ENCODE results near the gene GUSB. TPM values are rescaled to one million over a fixed set of nuclear protein-coding genes. Genes with fewer than 3 reads are reported as not detected.

Gene GUSB
- total and polyA plus RNA-seq, 10 of the 15 experiments (the other 5 are each of a cell fraction or from before 2014, with no cell fraction given): 9.8 to 71.2 (median 45.4) TPM

GRCh38 chr7:66016131-66016461 lies 34.1 kb upstream of the GUSB start (continued):
- TF ChIP-seq, protein P1, sequence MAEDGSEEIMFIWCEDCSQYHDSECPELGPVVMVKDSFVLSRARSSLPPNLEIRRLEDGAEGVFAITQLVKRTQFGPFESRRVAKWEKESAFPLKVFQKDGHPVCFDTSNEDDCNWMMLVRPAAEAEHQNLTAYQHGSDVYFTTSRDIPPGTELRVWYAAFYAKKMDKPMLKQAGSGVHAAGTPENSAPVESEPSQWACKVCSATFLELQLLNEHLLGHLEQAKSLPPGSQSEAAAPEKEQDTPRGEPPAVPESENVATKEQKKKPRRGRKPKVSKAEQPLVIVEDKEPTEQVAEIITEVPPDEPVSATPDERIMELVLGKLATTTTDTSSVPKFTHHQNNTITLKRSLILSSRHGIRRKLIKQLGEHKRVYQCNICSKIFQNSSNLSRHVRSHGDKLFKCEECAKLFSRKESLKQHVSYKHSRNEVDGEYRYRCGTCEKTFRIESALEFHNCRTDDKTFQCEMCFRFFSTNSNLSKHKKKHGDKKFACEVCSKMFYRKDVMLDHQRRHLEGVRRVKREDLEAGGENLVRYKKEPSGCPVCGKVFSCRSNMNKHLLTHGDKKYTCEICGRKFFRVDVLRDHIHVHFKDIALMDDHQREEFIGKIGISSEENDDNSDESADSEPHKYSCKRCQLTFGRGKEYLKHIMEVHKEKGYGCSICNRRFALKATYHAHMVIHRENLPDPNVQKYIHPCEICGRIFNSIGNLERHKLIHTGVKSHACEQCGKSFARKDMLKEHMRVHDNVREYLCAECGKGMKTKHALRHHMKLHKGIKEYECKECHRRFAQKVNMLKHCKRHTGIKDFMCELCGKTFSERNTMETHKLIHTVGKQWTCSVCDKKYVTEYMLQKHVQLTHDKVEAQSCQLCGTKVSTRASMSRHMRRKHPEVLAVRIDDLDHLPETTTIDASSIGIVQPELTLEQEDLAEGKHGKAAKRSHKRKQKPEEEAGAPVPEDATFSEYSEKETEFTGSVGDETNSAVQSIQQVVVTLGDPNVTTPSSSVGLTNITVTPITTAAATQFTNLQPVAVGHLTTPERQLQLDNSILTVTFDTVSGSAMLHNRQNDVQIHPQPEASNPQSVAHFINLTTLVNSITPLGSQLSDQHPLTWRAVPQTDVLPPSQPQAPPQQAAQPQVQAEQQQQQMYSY (CRISPR knock-in tag; IDR thresholded peaks at IDR 0.05): no peak
- TF ChIP-seq SPI1 (IDR thresholded peaks at IDR 0.05; ENCODE audit: borderline replicate concordance, insufficient read depth, low read depth, low read length): no peak

DNA sequence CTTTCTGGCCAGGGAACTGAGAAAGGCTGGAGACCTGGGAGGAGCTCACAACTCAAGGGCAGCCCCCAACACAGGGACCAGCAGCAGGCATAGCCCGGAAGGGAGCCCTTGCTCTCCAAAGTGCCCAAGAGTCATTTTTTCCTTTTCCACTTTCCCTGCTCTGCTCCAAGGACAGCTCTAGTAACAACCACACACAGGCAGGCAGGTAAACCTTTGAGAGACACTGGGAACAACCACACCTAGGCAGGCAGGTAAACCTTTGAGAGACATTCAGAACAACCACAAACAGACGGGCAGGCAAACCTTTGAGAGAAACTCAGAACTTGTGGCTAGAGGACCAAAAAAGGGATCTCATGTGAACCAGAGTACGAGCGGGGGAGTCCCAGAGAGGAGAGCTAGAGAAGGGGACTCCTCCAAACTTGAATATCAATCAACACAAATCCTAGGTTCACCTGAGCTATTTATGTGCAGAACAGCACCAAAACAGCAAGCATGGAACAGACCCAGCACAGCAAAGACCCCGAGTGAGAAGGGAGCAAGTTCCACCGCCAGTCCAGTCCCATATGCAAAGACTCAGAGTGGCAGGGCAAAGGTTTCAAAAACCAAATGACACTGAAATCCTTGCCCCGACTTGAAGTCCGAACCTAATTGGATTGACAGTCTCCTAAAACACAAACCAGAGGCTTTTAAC lies 33.6 kb upstream of the GUSB start:
- no peak; the same call in 2 of the 3 replicates for ATAC-seq
- no peak for FAIRE-seq
- Histone ChIP-seq H3K27ac (ENCODE audit: control insufficient read depth, insufficient read depth) (no peak overlapping the region), H3K79me2 (ENCODE audit: control insufficient read depth, insufficient read depth, low read length) (no peaks in the 10 kb centered on the region), H2AFZ (ENCODE audit: control insufficient read depth, low read depth, low read length) (no peak overlapping the region), H3K9me3 (replicated peaks; ENCODE audit: control insufficient read depth, insufficient read depth, low read length) (no peaks in the 10 kb centered on the region), H3K36me3 (ENCODE audit: control insufficient read depth in 2 of 2, insufficient read depth in 2 of 2, low read length in 1 of 2) (no peaks in the 10 kb centered on the region), H3K4me1 (ENCODE audit: control insufficient read depth, insufficient read depth, low read length) (no peaks in the 10 kb centered on the region), H4K20me1 (ENCODE audit: control insufficient read depth, insufficient read depth) (no peaks in the 10 kb centered on the region), H3K4me2 (ENCODE audit: control insufficient read depth, insufficient read depth) (no peak overlapping the region), H3K4me3 (no peak overlapping the region), H3K27me3 (replicated peaks in 1 of 2; ENCODE audit: control insufficient read depth in 2 of 2, insufficient read depth in 2 of 2, low read length in 1 of 2) (no peaks in the 10 kb centered on the region), H3K9ac (ENCODE audit: control insufficient read depth, insufficient read depth, low read length) (no peak overlapping the region)
- SMC1A ChIA-PET (ENCODE audit: uncharacterized antibody, unreplicated experiment): no interaction called here
- no TSS peak for BruUV-seq (replicated peaks)
- no peak for TF ChIP-seq ZNF687 (IDR thresholded peaks at IDR 0.05)
- intact Hi-C loops (cut with micrococcal nuclease; ENCODE audit: unreplicated experiment): no loop called here
- POLR2A ChIA-PET: no interaction called here
- RAD21 ChIA-PET (ENCODE audit: unreplicated experiment): no interaction called here
- in situ Hi-C loops (cut with MboI): no loop called here
- 25% methylated on average over 8 of the region's 8 CpGs for WGBS (ENCODE audit: insufficient coverage, insufficient replicate concordance, low lambda C conversion rate, missing lambda C conversion rate)
- DNase-seq (ENCODE audit: low read depth, low spot score): no peak
- CTCF ChIA-PET: interaction anchor here (0.6 kb wide), 1 partner anchor 173 kb away, joined by 3 read pairs; no protein-coding TSS in a partner anchor

Data from GM12878 (cell line).